Measurements from ENCODE around the gene ANKRD40.
A peak's percentile ranks its signal among the peaks of the same experiment; 100 is the strongest.

ANKRD40 gene

GRCh38 chr17:50689251-50689650 is 18.5 kb downstream of the ANKRD40 start:
- TF ChIP-seq ZFP30 (CRISPR knock-in tag; IDR thresholded peaks at IDR 0.05) (no peak), POU6F1 (CRISPR knock-in tag; IDR thresholded peaks at IDR 0.05; ENCODE audit: borderline replicate concordance, low read depth) (no peak), TOX (CRISPR knock-in tag; IDR thresholded peaks at IDR 0.05; ENCODE audit: borderline replicate concordance) (no peak), ESRRG (CRISPR knock-in tag; IDR thresholded peaks at IDR 0.05) (no peak), OSR1 (CRISPR knock-in tag; IDR thresholded peaks at IDR 0.05) (no peak), BACH2 (CRISPR knock-in tag; IDR thresholded peaks at IDR 0.05; ENCODE audit: borderline replicate concordance) (no peak), ZC3H10 (CRISPR knock-in tag; IDR thresholded peaks at IDR 0.05) (no peak), ZNF8 (CRISPR knock-in tag; IDR thresholded peaks at IDR 0.05) (no peak), ZFP3 (CRISPR knock-in tag; IDR thresholded peaks at IDR 0.05) (no peak), ARNTL (CRISPR knock-in tag; IDR thresholded peaks at IDR 0.05; ENCODE audit: borderline replicate concordance, low read depth) (no peak), GLIS3 (CRISPR knock-in tag; IDR thresholded peaks at IDR 0.05) (no peak), ZNF70 (CRISPR knock-in tag; IDR thresholded peaks at IDR 0.05) (no peak), SNAI2 (CRISPR knock-in tag; IDR thresholded peaks at IDR 0.05) (no peak), ZNF565 (CRISPR knock-in tag; conservative IDR thresholded peaks at IDR 0.05; ENCODE audit: low read depth) (no peak)
- TF ChIP-seq, protein P1, sequence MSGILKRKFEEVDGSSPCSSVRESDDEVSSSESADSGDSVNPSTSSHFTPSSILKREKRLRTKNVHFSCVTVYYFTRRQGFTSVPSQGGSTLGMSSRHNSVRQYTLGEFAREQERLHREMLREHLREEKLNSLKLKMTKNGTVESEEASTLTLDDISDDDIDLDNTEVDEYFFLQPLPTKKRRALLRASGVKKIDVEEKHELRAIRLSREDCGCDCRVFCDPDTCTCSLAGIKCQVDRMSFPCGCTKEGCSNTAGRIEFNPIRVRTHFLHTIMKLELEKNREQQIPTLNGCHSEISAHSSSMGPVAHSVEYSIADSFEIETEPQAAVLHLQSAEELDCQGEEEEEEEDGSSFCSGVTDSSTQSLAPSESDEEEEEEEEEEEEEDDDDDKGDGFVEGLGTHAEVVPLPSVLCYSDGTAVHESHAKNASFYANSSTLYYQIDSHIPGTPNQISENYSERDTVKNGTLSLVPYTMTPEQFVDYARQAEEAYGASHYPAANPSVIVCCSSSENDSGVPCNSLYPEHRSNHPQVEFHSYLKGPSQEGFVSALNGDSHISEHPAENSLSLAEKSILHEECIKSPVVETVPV (CRISPR knock-in tag; IDR thresholded peaks at IDR 0.05) = no peak
- TF ChIP-seq, protein P2, sequence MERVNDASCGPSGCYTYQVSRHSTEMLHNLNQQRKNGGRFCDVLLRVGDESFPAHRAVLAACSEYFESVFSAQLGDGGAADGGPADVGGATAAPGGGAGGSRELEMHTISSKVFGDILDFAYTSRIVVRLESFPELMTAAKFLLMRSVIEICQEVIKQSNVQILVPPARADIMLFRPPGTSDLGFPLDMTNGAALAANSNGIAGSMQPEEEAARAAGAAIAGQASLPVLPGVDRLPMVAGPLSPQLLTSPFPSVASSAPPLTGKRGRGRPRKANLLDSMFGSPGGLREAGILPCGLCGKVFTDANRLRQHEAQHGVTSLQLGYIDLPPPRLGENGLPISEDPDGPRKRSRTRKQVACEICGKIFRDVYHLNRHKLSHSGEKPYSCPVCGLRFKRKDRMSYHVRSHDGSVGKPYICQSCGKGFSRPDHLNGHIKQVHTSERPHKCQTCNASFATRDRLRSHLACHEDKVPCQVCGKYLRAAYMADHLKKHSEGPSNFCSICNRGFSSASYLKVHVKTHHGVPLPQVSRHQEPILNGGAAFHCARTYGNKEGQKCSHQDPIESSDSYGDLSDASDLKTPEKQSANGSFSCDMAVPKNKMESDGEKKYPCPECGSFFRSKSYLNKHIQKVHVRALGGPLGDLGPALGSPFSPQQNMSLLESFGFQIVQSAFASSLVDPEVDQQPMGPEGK (CRISPR knock-in tag; IDR thresholded peaks at IDR 0.05; ENCODE audit: borderline replicate concordance) = no peak
- peak; percentile 10 for ATAC-seq

GRCh38 chr17:50688245-50688644 is 19.5 kb downstream of the ANKRD40 start:
- no peak for TF ChIP-seq SNAI2 (CRISPR knock-in tag; IDR thresholded peaks at IDR 0.05)
- TF ChIP-seq RARB (CRISPR knock-in tag; IDR thresholded peaks at IDR 0.05) = no peak
- TF ChIP-seq ZNF565 (CRISPR knock-in tag; conservative IDR thresholded peaks at IDR 0.05; ENCODE audit: low read depth) = no peak
- TF ChIP-seq POU6F1 (CRISPR knock-in tag; IDR thresholded peaks at IDR 0.05; ENCODE audit: borderline replicate concordance, low read depth) = no peak
- TF ChIP-seq BACH2 (CRISPR knock-in tag; IDR thresholded peaks at IDR 0.05; ENCODE audit: borderline replicate concordance) = no peak
- TF ChIP-seq, protein P3, sequence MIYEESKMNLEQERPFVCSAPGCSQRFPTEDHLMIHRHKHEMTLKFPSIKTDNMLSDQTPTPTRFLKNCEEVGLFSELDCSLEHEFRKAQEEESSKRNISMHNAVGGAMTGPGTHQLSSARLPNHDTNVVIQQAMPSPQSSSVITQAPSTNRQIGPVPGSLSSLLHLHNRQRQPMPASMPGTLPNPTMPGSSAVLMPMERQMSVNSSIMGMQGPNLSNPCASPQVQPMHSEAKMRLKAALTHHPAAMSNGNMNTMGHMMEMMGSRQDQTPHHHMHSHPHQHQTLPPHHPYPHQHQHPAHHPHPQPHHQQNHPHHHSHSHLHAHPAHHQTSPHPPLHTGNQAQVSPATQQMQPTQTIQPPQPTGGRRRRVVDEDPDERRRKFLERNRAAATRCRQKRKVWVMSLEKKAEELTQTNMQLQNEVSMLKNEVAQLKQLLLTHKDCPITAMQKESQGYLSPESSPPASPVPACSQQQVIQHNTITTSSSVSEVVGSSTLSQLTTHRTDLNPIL (CRISPR knock-in tag; IDR thresholded peaks at IDR 0.05; ENCODE audit: low read depth) = no peak
- TF ChIP-seq ESRRG (CRISPR knock-in tag; IDR thresholded peaks at IDR 0.05) = no peak
- TF ChIP-seq PPARA (CRISPR knock-in tag; IDR thresholded peaks at IDR 0.05; ENCODE audit: borderline replicate concordance) = no peak
- no peak for TF ChIP-seq GLIS3 (CRISPR knock-in tag; IDR thresholded peaks at IDR 0.05)
- TF ChIP-seq ISL1 (CRISPR knock-in tag; IDR thresholded peaks at IDR 0.05) = no peak
- no peak for ATAC-seq

- ATAC-seq = peak; percentile 3
- no peak for TF ChIP-seq POU6F1 (CRISPR knock-in tag; IDR thresholded peaks at IDR 0.05; ENCODE audit: borderline replicate concordance, low read depth)
- peak; percentile 3; the same call in 1 of the 2 replicates for TF ChIP-seq SNAI2 (CRISPR knock-in tag; IDR thresholded peaks at IDR 0.05)
These were observed 20.3 kb downstream of the ANKRD40 start for GRCh38 chr17:50687200-50688066.

All from SK-N-SH treated with all-trans-retinoic acid at 6 μM for 48 hours (cell line).